ENCODE results near the gene ATF1. TPM values are rescaled to one million over a fixed set of nuclear protein-coding genes. Genes with fewer than 3 reads are reported as not detected.
A peak's percentile ranks its signal among the peaks of the same experiment; 100 is the strongest.

Gene ATF1
- total and polyA plus RNA-seq, 12 donors = 4.2 to 31.9 (median 23.9) TPM

GRCh38 chr12:50728417-50728816 lies 35.5 kb upstream of the ATF1 start:
- Histone ChIP-seq H3K9me3 (no peaks in the 10 kb centered on the region), H3K27me3 (no peaks in the 10 kb centered on the region), H3K36me3 (peaks cover 0 to 100% (median 52%) of the 10 kb centered on the region in 9 donors), H3K4me1 (peaks cover 0 to 34% (median 12%) of the 10 kb centered on the region in 9 donors), H3K27ac (peak overlapping the region in 1 of 10 donors; percentile 30), H3K4me3 (no peak overlapping the region)
- 87 to 88% methylated on average over 7 of the region's 7 CpGs for WGBS, 2 donors
- DNase-seq (no peak), ATAC-seq (no peak)
- TF ChIP-seq CTCF (IDR thresholded peaks at IDR 0.05) = no peak
- intact Hi-C loops (cut with DNase I) = no loop called here

DNA sequence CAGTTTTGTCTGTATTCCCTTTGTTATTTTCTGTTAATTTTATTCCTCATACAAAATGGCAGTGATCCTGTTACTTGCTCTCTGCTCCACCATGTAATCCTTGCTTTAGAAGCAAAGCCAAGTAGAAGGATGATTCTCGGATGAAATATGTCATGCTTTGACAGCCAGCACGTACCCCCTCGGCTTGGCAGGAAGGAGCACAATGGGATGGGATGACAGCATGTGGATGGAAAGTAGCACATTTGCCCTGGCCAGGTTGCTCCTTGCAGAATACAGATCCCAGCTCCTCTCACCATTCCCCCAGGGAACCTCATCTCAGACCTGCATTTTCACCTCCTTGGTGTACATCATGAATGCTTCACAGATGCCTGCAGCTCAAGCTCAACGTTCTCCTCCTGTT lies 35.1 kb upstream of the ATF1 start:
- H3K27ac ChIP-seq = no peak overlapping the region
- no peaks in the 10 kb centered on the region for H3K9me3 ChIP-seq
- intact Hi-C loops (cut with DNase I) = no loop called here
- peaks cover 0 to 34% (median 12%) of the 10 kb centered on the region in 9 donors for H3K4me1 ChIP-seq
- ATAC-seq = no peak
- no peaks in the 10 kb centered on the region for H3K27me3 ChIP-seq
- H3K4me3 ChIP-seq = no peak overlapping the region
- no peak for DNase-seq
- WGBS, 2 donors = 85 to 86% methylated on average over 4 of the region's 4 CpGs
- H3K36me3 ChIP-seq = peaks cover 0 to 100% (median 50%) of the 10 kb centered on the region in 9 donors
- no peak for TF ChIP-seq CTCF (IDR thresholded peaks at IDR 0.05)

GRCh38 chr12:50732591-50732990 lies 31.3 kb upstream of the ATF1 start:
- no peak for TF ChIP-seq CTCF (IDR thresholded peaks at IDR 0.05)
- no peak for DNase-seq
- H3K9me3 ChIP-seq = no peaks in the 10 kb centered on the region
- no peak overlapping the region for H3K4me3 ChIP-seq
- H3K4me1 ChIP-seq = peaks cover 0 to 2% (median 0%) of the 10 kb centered on the region in 9 donors
- H3K27me3 ChIP-seq = no peaks in the 10 kb centered on the region
- ATAC-seq = no peak
- H3K36me3 ChIP-seq = peaks cover 0 to 100% (median 57%) of the 10 kb centered on the region in 9 donors
- WGBS, 2 donors = 94% methylated on average over 9 of the region's 9 CpGs
- H3K27ac ChIP-seq = no peak overlapping the region
- intact Hi-C loops (cut with DNase I) = loop anchor here in 7 of 10 donors (5.0 to 10.0 kb wide), 3 partner anchors 88 to 230 kb away; partner anchors contain the start of gene DIP2B (in 6 of the 7)

DNA sequence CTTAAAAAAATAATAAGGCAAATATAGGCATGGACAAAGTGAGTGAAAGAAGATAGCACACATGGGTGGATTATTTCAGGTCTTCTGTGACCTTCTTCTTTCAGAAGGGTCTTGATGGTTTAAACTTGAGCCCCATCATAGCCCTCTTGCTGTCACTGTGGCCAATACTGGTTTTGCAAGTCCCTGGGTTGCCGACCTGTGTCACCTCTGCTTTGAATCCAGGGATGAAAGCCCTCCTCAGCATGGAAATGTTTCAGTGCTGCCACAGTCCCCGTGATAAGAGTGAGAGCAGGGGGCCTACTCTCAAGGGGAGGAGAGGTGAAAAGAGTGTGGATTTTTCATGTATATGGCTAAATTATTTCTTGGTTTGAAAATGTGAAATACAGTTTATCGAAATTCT lies 30.2 kb upstream of the ATF1 start:
- no peak for TF ChIP-seq CTCF (IDR thresholded peaks at IDR 0.05)
- no peaks in the 10 kb centered on the region for H3K27me3 ChIP-seq
- H3K9me3 ChIP-seq = no peaks in the 10 kb centered on the region
- 75 to 76% methylated on average over 3 of the region's 3 CpGs for WGBS, 2 donors
- ATAC-seq = no peak
- H3K36me3 ChIP-seq = peaks cover 0 to 100% (median 59%) of the 10 kb centered on the region in 9 donors
- H3K4me3 ChIP-seq = no peak overlapping the region
- no peak overlapping the region for H3K27ac ChIP-seq
- intact Hi-C loops (cut with DNase I) = loop anchor here in 7 of 10 donors (5.0 to 10.0 kb wide), 3 partner anchors 89 to 231 kb away; partner anchors contain the start of gene DIP2B (in 6 of the 7)
- DNase-seq = no peak
- no peaks in the 10 kb centered on the region for H3K4me1 ChIP-seq

All from heart right ventricle (tissue), 16 donors.